Calu3 (cell line): Measurements from ENCODE around the gene DDAH1. TPM values are rescaled to one million over a fixed set of nuclear protein-coding genes. Genes with fewer than 3 reads are reported as not detected.

Experiments
- BruUV-seq: library from RNA; stranded (reverse); fragments of 400-500 nt; replicated peaks from 2 replicates; lab custom pipeline; 2021; lab: Mats Ljungman, UMichigan
- CTCF ChIA-PET: fragments of 300-600 bp; sonication (Branson Sonifier 250); formaldehyde crosslinking; loops from one replicate; lab custom pipeline; 2022; ENCODE audit warnings: antibody characterized with exemption; lab: Charles Lee
- DNase-seq: peaks from one replicate; pipeline ENCODE4 v3.0.0; 2022
- H3K27ac Mint-ChIP-seq: one replicate; pipeline ENCODE4 v1.8.0; 2022; ENCODE audit warnings: mixed read lengths; ENCODE audit not compliant: unreplicated experiment
- H3K27me3 Mint-ChIP-seq: one replicate; pipeline ENCODE4 v1.8.0; 2022; ENCODE audit warnings: mixed read lengths; ENCODE audit not compliant: unreplicated experiment
- H3K36me3 Mint-ChIP-seq: one replicate; pipeline ENCODE4 v1.8.0; 2022; ENCODE audit warnings: mild to moderate bottlenecking, moderate library complexity, mixed read lengths; ENCODE audit not compliant: insufficient read depth, unreplicated experiment
- H3K4me1 Mint-ChIP-seq: one replicate; pipeline ENCODE4 v1.8.0; 2022; ENCODE audit warnings: mild to moderate bottlenecking, low read depth, mixed read lengths; ENCODE audit not compliant: unreplicated experiment
- H3K4me3 Mint-ChIP-seq: one replicate; pipeline ENCODE4 v1.8.0; 2022; ENCODE audit warnings: mild to moderate bottlenecking, low read depth, moderate library complexity, mixed read lengths; ENCODE audit not compliant: unreplicated experiment
- H3K9me3 Mint-ChIP-seq: one replicate; pipeline ENCODE4 v1.8.0; 2022; ENCODE audit warnings: low read depth, mixed read lengths; ENCODE audit not compliant: unreplicated experiment
- CTCF ChIP-seq: fragments of 200-600 bp; IDR thresholded peaks from one replicate; pipeline ENCODE4 v1.8.0; 2022; ENCODE audit warnings: antibody characterized with exemption; ENCODE audit not compliant: unreplicated experiment
- intact Hi-C: fragments of 100-400 bp; cut with micrococcal nuclease; formaldehyde crosslinking; loops from one replicate; pipeline ENCODE4 v1.10.0; 2022; ENCODE audit not compliant: unreplicated experiment
- total RNA-seq: library from RNA; stranded (reverse); gene quantifications from 2 replicates; pipeline ENCODE4 v1.2.3, GENCODE V29; 2022

Gene DDAH1
- total RNA-seq, 1 experiment from 2014 or later: 84.1 TPM

- no peak overlapping the region for H3K27ac Mint-ChIP-seq
Observed at GRCh38 chr1:85444381-85444780, 20.6 kb downstream of the DDAH1 start.

GRCh38 chr1:85440612-85441011, 24.3 kb downstream of the DDAH1 start:
- CTCF ChIA-PET: no interaction called here
- Mint-ChIP-seq H3K36me3 (peaks cover 5% of the 10 kb centered on the region), H3K27me3 (no peaks in the 10 kb centered on the region), H3K27ac (no peak overlapping the region), H3K4me1 (peaks cover 44% of the 10 kb centered on the region), H3K9me3 (no peaks in the 10 kb centered on the region), H3K4me3 (no peak overlapping the region)
- no peak for TF ChIP-seq CTCF
- no peak for DNase-seq
- intact Hi-C loops: no loop called here
- no TSS peak for BruUV-seq

More at GRCh38 chr1:85444381-85444780, 20.6 kb downstream of the DDAH1 start:
- H3K36me3 Mint-ChIP-seq: peaks cover 12% of the 10 kb centered on the region
- no TSS peak for BruUV-seq
- no peak for DNase-seq
- H3K27me3 Mint-ChIP-seq: no peaks in the 10 kb centered on the region
- no peak overlapping the region for H3K4me3 Mint-ChIP-seq
- no peaks in the 10 kb centered on the region for H3K9me3 Mint-ChIP-seq
- intact Hi-C loops: no loop called here
- TF ChIP-seq CTCF: no peak
- peaks cover 51% of the 10 kb centered on the region for H3K4me1 Mint-ChIP-seq
- CTCF ChIA-PET: no interaction called here

GRCh38 chr1:85438353-85438752, 26.6 kb downstream of the DDAH1 start:
- TF ChIP-seq CTCF: no peak
- Mint-ChIP-seq H3K4me3 (no peak overlapping the region), H3K36me3 (peaks cover 5% of the 10 kb centered on the region), H3K9me3 (no peaks in the 10 kb centered on the region), H3K27ac (no peak overlapping the region), H3K27me3 (no peaks in the 10 kb centered on the region), H3K4me1 (peaks cover 34% of the 10 kb centered on the region)
- intact Hi-C loops: no loop called here
- BruUV-seq: no TSS peak
- DNase-seq: no peak
- CTCF ChIA-PET: no interaction called here

- Mint-ChIP-seq H3K9me3 (no peaks in the 10 kb centered on the region), H3K27me3 (no peaks in the 10 kb centered on the region), H3K4me1 (peaks cover 34% of the 10 kb centered on the region), H3K27ac (no peak overlapping the region), H3K36me3 (peaks cover 5% of the 10 kb centered on the region), H3K4me3 (no peak overlapping the region)
- no peak for TF ChIP-seq CTCF
- BruUV-seq: no TSS peak
- DNase-seq: no peak
- CTCF ChIA-PET: no interaction called here
- intact Hi-C loops: no loop called here
Observed at GRCh38 chr1:85437139-85437538, 27.8 kb downstream of the DDAH1 start.
